A549 treated with DMSO at 1 μM for 4 hours (cell line): Measurements from ENCODE around the gene CHD5. TPM values are rescaled to one million over a fixed set of nuclear protein-coding genes. Genes with fewer than 3 reads are reported as not detected.

Experiments used
- total RNA-seq: library from RNA; stranded (reverse); fragments of 200-300 nt; extraction: Qiagen RNA extraction; gene quantifications from 5 replicates; pipeline ENCODE4 v1.2.3, GENCODE V29; 2022; ENCODE audit warnings: low read depth

Gene CHD5
- 0.58 to 1.1 TPM (median 0.81 TPM) in 5 replicates for total RNA-seq

GRCh38 chr1:6180268-6180706 lies at the start of gene CHD5:
TSS of gene CHD5 (minus strand) at chr1:6180321. CDS start at chr1:6180023, 298 bp downstream.

GRCh38 chr1:6205849-6206519 lies 25.9 kb upstream of the CHD5 start, which contains the start of gene RNF207:
TSS of gene RNF207 (plus strand) at chr1:6206119. CDS start at chr1:6206536, 417 bp downstream.

GRCh38 chr1:6199298-6200187 lies 19.4 kb upstream of the CHD5 start, which contains the start of gene RPL22:
TSS of gene RPL22 (minus strand) at chr1:6199595. CDS start at chr1:6199573, 22 bp downstream.

Other genes with a start within 250 kb of the CHD5 start
- 4.2 to 5.7 TPM (median 5.3 TPM) in 5 replicates for gene NPHP4, start 187.9 kb downstream of the CHD5 start, total RNA-seq
- gene KCNAB2, start 134.4 kb downstream of the CHD5 start, total RNA-seq = 6.9 to 10.0 TPM (median 8.3 TPM) in 5 replicates
- 266 to 472 TPM (median 442 TPM) in 5 replicates for gene RPL22, start 19.3 kb upstream of the CHD5 start, total RNA-seq
- 13.2 to 21.6 TPM (median 17.0 TPM) in 5 replicates for gene RNF207, start 25.8 kb upstream of the CHD5 start, total RNA-seq
- gene ICMT, start 55.6 kb upstream of the CHD5 start, total RNA-seq = 50.0 to 62.8 TPM (median 58.0 TPM) in 5 replicates
- 0.15 TPM in 1 of 5 replicates, not detected in the others for gene HES3, start 63.9 kb upstream of the CHD5 start, total RNA-seq
- gene GPR153, start 80.8 kb upstream of the CHD5 start, total RNA-seq = 0.99 to 1.4 TPM (median 1.2 TPM) in 5 replicates
- 56.2 to 75.5 TPM (median 71.0 TPM) in 5 replicates for gene ACOT7, start 213.4 kb upstream of the CHD5 start, total RNA-seq
- gene HES2, start 239.6 kb upstream of the CHD5 start, total RNA-seq = 2.1 to 4.3 TPM (median 3.1 TPM) in 5 replicates
- 0.37 to 0.79 TPM (median 0.58 TPM) in 4 of 5 replicates, not detected in the other for gene ESPN, start 244.5 kb upstream of the CHD5 start, total RNA-seq